Hematopoietic multipotent progenitor cell treated with erythropoietin and hydrocortisone succinate and interleukin-3 and kit ligand, for 6 days (in vitro differentiated cells): Measurements from ENCODE around the gene ADARB1.

Experiments used
- DNase-seq: peaks from one replicate; pipeline ENCODE4 v3.0.0-alpha.2; 2015

ADARB1 gene

GRCh38 chr21:45256021-45256911 lies 181.9 kb downstream of the ADARB1 start:
- peak; percentile 55 for DNase-seq

- DNase-seq: peak; percentile 98
Observed at GRCh38 chr21:45256912-45257672, 182.7 kb downstream of the ADARB1 start.

- no peak for DNase-seq
Observed at GRCh38 chr21:45257673-45258341, 183.4 kb downstream of the ADARB1 start.

GRCh38 chr21:45258466-45258865 lies 184.1 kb downstream of the ADARB1 start:
- no peak for DNase-seq

- DNase-seq: peak; percentile 81
Observed at GRCh38 chr21:45259206-45259840, 184.9 kb downstream of the ADARB1 start.

- peak; percentile 25 for DNase-seq
Observed at GRCh38 chr21:45260191-45260825, 185.9 kb downstream of the ADARB1 start.

- no peak for DNase-seq
Observed at GRCh38 chr21:45261093-45261492, 186.7 kb downstream of the ADARB1 start.

GRCh38 chr21:45262041-45262581 lies 187.7 kb downstream of the ADARB1 start:
- DNase-seq: no peak

GRCh38 chr21:45262616-45263015 lies 188.2 kb downstream of the ADARB1 start:
- no peak for DNase-seq

- no peak for DNase-seq
Observed at GRCh38 chr21:45263534-45263933, 189.2 kb downstream of the ADARB1 start.

GRCh38 chr21:45264146-45264911 lies 189.9 kb downstream of the ADARB1 start:
- no peak for DNase-seq

- no peak for DNase-seq
Observed at GRCh38 chr21:45264912-45265515, 190.6 kb downstream of the ADARB1 start.

GRCh38 chr21:45265721-45266517 lies 191.5 kb downstream of the ADARB1 start:
- no peak for DNase-seq

GRCh38 chr21:45266518-45267389 lies 192.4 kb downstream of the ADARB1 start:
- DNase-seq: no peak

- no peak for DNase-seq
Observed at GRCh38 chr21:45267390-45267760, 193.0 kb downstream of the ADARB1 start.

GRCh38 chr21:45269861-45270260 lies 195.5 kb downstream of the ADARB1 start:
- DNase-seq: no peak

- DNase-seq: peak; percentile 41
Observed at GRCh38 chr21:45270306-45270821, 196.0 kb downstream of the ADARB1 start.
